Ascending aorta (tissue), 2 donors: Measurements from ENCODE around the gene USP12. TPM values are rescaled to one million over a fixed set of nuclear protein-coding genes. Genes with fewer than 3 reads are reported as not detected.

Experiments used
- DNase-seq, 2 donors: peaks; one replicate each; pipeline ENCODE4 v3.0.0-alpha.2; 2019; ENCODE audit warnings: low spot score in 2 of 2
- H3K27ac ChIP-seq, 2 donors: fragments of 200-600 bp; sonication (generic); one replicate each; pipeline ENCODE4 v1.5.1; 2016 to 2017; ENCODE audit warnings: mild to moderate bottlenecking in 1 of 2
- H3K27me3 ChIP-seq: fragments of 200-600 bp; sonication (generic); one replicate; pipeline ENCODE4 v1.5.1; 2017
- H3K36me3 ChIP-seq, 2 donors: fragments of 200-600 bp; sonication (generic); one replicate each; pipeline ENCODE4 v1.5.1; 2016
- H3K4me1 ChIP-seq, 2 donors: fragments of 200-600 bp; sonication (generic); one replicate each; pipeline ENCODE4 v1.5.1; 2016 to 2017; ENCODE audit warnings: mild to moderate bottlenecking in 1 of 2
- H3K4me3 ChIP-seq, 2 donors: fragments of 200-600 bp; sonication (generic); one replicate each; pipeline ENCODE4 v1.5.1; 2016 to 2017; ENCODE audit warnings: mild to moderate bottlenecking in 1 of 2
- H3K9me3 ChIP-seq, 2 donors: fragments of 200-600 bp; sonication (generic); one replicate each; pipeline ENCODE4 v1.5.1; 2016
- CTCF ChIP-seq, 3 experiments: fragments of 200-600 bp in 2 of 3; fragments of 450-650 bp in 1 of 3; sonication (generic) in 2 of 3; IDR thresholded peaks; one replicate each; pipeline ENCODE4 v1.5.1; 2016 to 2019; ENCODE audit warnings: antibody characterized with exemption in 3 of 3, mild to moderate bottlenecking in 1 of 3, moderate library complexity in 1 of 3
- intact Hi-C: fragments of 100-400 bp; cut with DNase I; formaldehyde crosslinking; loops from one replicate; pipeline ENCODE4 v1.15.1; 2023
- total RNA-seq: library from RNA; depleted of rRNA; stranded (reverse); fragments of >200 nt; gene quantifications from one replicate; pipeline ENCODE4 v1.1.0, GENCODE V29; 2016

The USP12 gene
- total RNA-seq, 1 donor from 2014 or later, result 8.7 TPM

- intact Hi-C loops, result no loop called here
- no peaks in the 10 kb centered on the region for H3K9me3 ChIP-seq
- no peaks in the 10 kb centered on the region for H3K27me3 ChIP-seq
Measured at GRCh38 chr13:27016875-27017274, 154.7 kb downstream of the USP12 start.

More at GRCh38 chr13:27016875-27017274, 154.7 kb downstream of the USP12 start:
- Histone ChIP-seq H3K36me3 (no peaks in the 10 kb centered on the region), H3K4me1 (no peaks in the 10 kb centered on the region), H3K4me3 (no peak overlapping the region), H3K27ac (no peak overlapping the region)
- DNase-seq, result peak in 1 of 2 donors; percentile 31
- TF ChIP-seq CTCF (IDR thresholded peaks at IDR 0.05), result no peak

Other genes with a start within 250 kb of the USP12 start
- gene RPL21, start 79.7 kb upstream of the USP12 start, total RNA-seq, result 377 TPM
- 50.4 TPM for gene RASL11A, start 99.0 kb upstream of the USP12 start, total RNA-seq